Lung (tissue), 12 donors: ENCODE measurements around the gene CPNE7. TPM values are rescaled to one million over a fixed set of nuclear protein-coding genes. Genes with fewer than 3 reads are reported as not detected.

ENCODE experiments used
- ATAC-seq: fragments of 200-7000 bp; cut with Tn5 transposase; one replicate; pipeline ENCODE4 v1.9.1; 2020; ENCODE audit warnings: moderate number of reproducible peaks; ENCODE audit not compliant: insufficient read depth, low FRiP score
- DNase-seq, 3 donors: peaks; one replicate each; pipeline ENCODE4 v3.0.0-alpha.2; 2013 to 2017
- H3K27ac ChIP-seq, 2 donors: one replicate each; pipeline ENCODE4 v1.5.1; 2013; ENCODE audit warnings: mild to moderate bottlenecking in 2 of 2, moderate library complexity in 2 of 2, control low read depth in 1 of 2, inconsistent platforms in 1 of 2, low read depth in 1 of 2, low read length in 1 of 2
- H3K27me3 ChIP-seq, 3 donors: one replicate each; pipeline ENCODE4 v1.5.1; 2013; ENCODE audit warnings: low read length in 2 of 3; ENCODE audit not compliant: control insufficient read depth in 3 of 3, insufficient read depth in 3 of 3
- H3K36me3 ChIP-seq, 4 donors: one replicate each; pipeline ENCODE4 v1.5.1; 2013; ENCODE audit warnings: low read length in 4 of 4, mild to moderate bottlenecking in 1 of 4, moderate library complexity in 1 of 4; ENCODE audit not compliant: control insufficient read depth in 4 of 4, insufficient read depth in 4 of 4
- H3K4me1 ChIP-seq, 5 donors: one replicate each; pipeline ENCODE4 v1.5.1; 2013; ENCODE audit warnings: low read length in 5 of 5, mild to moderate bottlenecking in 2 of 5, moderate library complexity in 1 of 5; ENCODE audit not compliant: control insufficient read depth in 5 of 5, insufficient read depth in 5 of 5
- H3K4me3 ChIP-seq: one replicate; pipeline ENCODE4 v1.5.1; 2013; ENCODE audit warnings: mild to moderate bottlenecking, control low read depth, moderate library complexity
- H3K9ac ChIP-seq, 2 donors: one replicate each; pipeline ENCODE4 v1.5.1; 2013; ENCODE audit warnings: low read length in 2 of 2, control low read depth in 1 of 2; ENCODE audit not compliant: insufficient read depth in 1 of 2
- H3K9me3 ChIP-seq, 4 donors: one replicate each; pipeline ENCODE4 v1.5.1; 2013; ENCODE audit warnings: low read length in 3 of 4, mild to moderate bottlenecking in 1 of 4, moderate library complexity in 1 of 4; ENCODE audit not compliant: control insufficient read depth in 4 of 4, insufficient read depth in 3 of 4
- CTCF ChIP-seq: IDR thresholded peaks from 2 replicates; pipeline ENCODE4 v1.5.1; 2012; ENCODE audit warnings: mild to moderate bottlenecking; ENCODE audit errors: control extremely low read depth, extremely low read depth
- WGBS, 2 donors: extraction: QIAGEN DNeasy Blood & Tissue Kit; methylation state at CpG; one replicate each; pipeline ENCODE4 v1.1.7; 2013; 5-methylcytosine and 5-hydroxymethylcytosine counted together
- polyA plus RNA-seq, 2 donors: library from polyadenylated mRNA; stranded (reverse); fragments of 200-250 nt; gene quantifications; one replicate each; pipeline ENCODE4 v1.2.1, GENCODE V29; 2013
- total RNA-seq, 2 donors: library from RNA; depleted of rRNA in 1 of 2; stranded (reverse); fragments of >200 nt in 1 of 2; gene quantifications; one replicate each; pipeline ENCODE4 v1.2.1, GENCODE V29; 2014 to 2021
- donor health status: control.
- donor health status: control.
- donor health status: Bipolar disorder and iron deficiency.
- donor health status: healthy.
- donor health status: DM: yes; HTN: yes; CAD: no.

The CPNE7 gene
- total and polyA plus RNA-seq, 4 donors: 0.65 to 2.2 (median 1.2) TPM

DNA sequence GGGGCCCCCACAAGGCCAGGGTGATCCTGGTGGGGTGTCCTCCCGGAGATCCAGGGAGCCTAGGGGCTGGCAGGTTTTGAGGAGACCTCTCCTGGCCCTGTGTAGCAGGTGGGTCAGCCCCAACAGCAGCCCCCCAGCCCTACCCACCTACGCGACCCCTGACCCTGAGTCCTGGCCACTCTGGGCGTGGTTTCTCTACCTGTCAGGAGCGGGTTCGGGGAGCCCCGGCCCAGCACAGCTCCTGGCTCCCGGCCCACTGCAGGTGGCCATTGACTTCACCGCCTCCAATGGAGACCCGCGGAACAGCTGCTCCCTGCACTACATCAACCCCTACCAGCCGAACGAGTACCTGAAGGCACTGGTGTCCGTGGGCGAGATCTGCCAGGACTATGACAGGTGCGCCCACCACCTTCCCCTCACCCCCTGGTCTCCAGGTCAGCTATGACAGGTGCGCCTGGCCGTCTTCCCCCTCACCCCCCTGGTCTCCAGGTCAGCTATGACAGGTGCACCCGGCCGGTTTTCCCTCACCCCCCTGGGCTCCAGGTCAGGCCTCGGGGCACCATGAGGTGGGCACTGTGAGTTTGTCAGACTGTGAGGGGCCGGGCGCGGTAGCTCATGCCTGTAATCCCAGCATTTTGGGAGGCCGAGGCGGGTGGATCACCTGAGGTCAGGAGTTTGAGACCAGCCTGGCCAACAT lies 13.0 kb downstream of the CPNE7 start:
- TF ChIP-seq CTCF: no peak
- DNase-seq: no peak
- no peak overlapping the region for H3K9ac ChIP-seq

GRCh38 chr16:89589241-89589926 lies 13.8 kb downstream of the CPNE7 start:
- DNase-seq: no peak
- 93 to 94% methylated on average over 21 of the region's 21 CpGs for WGBS, 2 donors

More for the DNA sequence above, 13.0 kb downstream of the CPNE7 start:
- no peak overlapping the region for H3K4me3 ChIP-seq
- ATAC-seq: no peak
- H3K36me3 ChIP-seq: no peaks in the 10 kb centered on the region
- no peaks in the 10 kb centered on the region for H3K9me3 ChIP-seq
- H3K4me1 ChIP-seq: no peaks in the 10 kb centered on the region
- H3K27me3 ChIP-seq: no peaks in the 10 kb centered on the region
- no peak overlapping the region for H3K27ac ChIP-seq
- 95 to 98% methylated on average over 26 of the region's 26 CpGs for WGBS, 2 donors

DNA sequence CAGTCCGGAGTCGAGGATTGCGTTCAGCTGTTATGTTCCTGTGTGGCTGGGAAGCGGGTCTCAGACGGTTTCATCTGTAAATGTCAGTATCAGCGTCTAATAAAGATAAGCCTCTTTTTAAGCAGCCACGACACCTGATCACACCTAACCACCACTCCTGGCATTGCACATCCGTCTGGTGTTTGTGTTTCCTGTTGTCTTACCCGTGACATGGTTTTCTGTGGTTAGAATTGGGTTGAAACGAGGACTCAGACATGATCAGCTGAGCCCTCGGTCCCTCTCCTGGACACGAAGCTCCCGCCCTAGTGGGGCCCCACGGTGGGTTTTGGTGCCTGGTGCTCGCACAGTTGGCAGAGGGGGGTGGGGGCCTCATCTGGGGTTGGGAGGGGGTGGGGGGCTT lies 18.3 kb downstream of the CPNE7 start:
- no peak for DNase-seq

More at GRCh38 chr16:89589241-89589926, 13.8 kb downstream of the CPNE7 start:
- Histone ChIP-seq H3K27me3 (no peaks in the 10 kb centered on the region), H3K36me3 (no peaks in the 10 kb centered on the region), H3K4me3 (no peak overlapping the region), H3K9me3 (no peaks in the 10 kb centered on the region), H3K4me1 (no peaks in the 10 kb centered on the region), H3K9ac (no peak overlapping the region), H3K27ac (no peak overlapping the region)
- no peak for ATAC-seq
- TF ChIP-seq CTCF: no peak

More for the DNA sequence above, 18.3 kb downstream of the CPNE7 start:
- no peaks in the 10 kb centered on the region for H3K4me1 ChIP-seq
- no peaks in the 10 kb centered on the region for H3K9me3 ChIP-seq
- H3K9ac ChIP-seq: no peak overlapping the region
- H3K27ac ChIP-seq: no peak overlapping the region
- no peak overlapping the region for H3K4me3 ChIP-seq
- H3K36me3 ChIP-seq: no peaks in the 10 kb centered on the region
- no peak for TF ChIP-seq CTCF
- no peak for ATAC-seq
- no peaks in the 10 kb centered on the region for H3K27me3 ChIP-seq
- WGBS, 2 donors: 62 to 80% methylated on average over 15 of the region's 15 CpGs
